ENCODE results near the gene CDC14A.
"Not testable (repeated sequence)": the region's sequence is repeated elsewhere in the genome, so short reads cannot be mapped to it uniquely, and the experiment has no call there.

CDC14A gene

GRCh38 chr1:100337878-100338277 is 14.4 kb upstream of the CDC14A start:
- not testable (repeated sequence) for DNase-seq

- DNase-seq: not testable (repeated sequence)
These were observed 12.6 kb upstream of the CDC14A start for GRCh38 chr1:100339735-100340134.

- no peak for DNase-seq
These were observed 11.8 kb upstream of the CDC14A start for GRCh38 chr1:100340494-100340893.

GRCh38 chr1:100342348-100342747 is 10.0 kb upstream of the CDC14A start:
- no peak for DNase-seq

- DNase-seq: no peak
These were observed 8.4 kb upstream of the CDC14A start for GRCh38 chr1:100343897-100344296.

GRCh38 chr1:100344774-100345173 is 7.5 kb upstream of the CDC14A start:
- no peak for DNase-seq

GRCh38 chr1:100346387-100346786 is 5.9 kb upstream of the CDC14A start:
- no peak for DNase-seq

- DNase-seq: no peak
These were observed 5.0 kb upstream of the CDC14A start for GRCh38 chr1:100347009-100347966.

GRCh38 chr1:100348549-100349144 is 3.7 kb upstream of the CDC14A start:
- no peak for DNase-seq

GRCh38 chr1:100349246-100349645 is 3.1 kb upstream of the CDC14A start:
- DNase-seq: no peak

- no peak for DNase-seq
These were observed 1.6 kb upstream of the CDC14A start for GRCh38 chr1:100350787-100351094.

GRCh38 chr1:100351095-100351887 is 1.0 kb upstream of the CDC14A start:
- peak; percentile 51 to 76 for DNase-seq

GRCh38 chr1:100353071-100353801 is 930 bp downstream of the CDC14A start:
- DNase-seq: no peak

- no peak for DNase-seq
These were observed 1.7 kb downstream of the CDC14A start for GRCh38 chr1:100353988-100354387.

- peak in 1 of 2 experiments; percentile 46 for DNase-seq
These were observed 2.7 kb downstream of the CDC14A start for GRCh38 chr1:100354971-100355394.

- no peak for DNase-seq
These were observed 5.9 kb downstream of the CDC14A start for GRCh38 chr1:100358210-100358609.

GRCh38 chr1:100359139-100359538 is 6.8 kb downstream of the CDC14A start:
- no peak for DNase-seq

- peak in 1 of 2 experiments; percentile 4 for DNase-seq
These were observed 8.6 kb downstream of the CDC14A start for GRCh38 chr1:100360790-100361510.

GRCh38 chr1:100361511-100362089 is 9.3 kb downstream of the CDC14A start:
- DNase-seq: no peak

GRCh38 chr1:100362821-100363466 is 10.6 kb downstream of the CDC14A start:
- DNase-seq: no peak

- no peak for DNase-seq
These were observed 11.5 kb downstream of the CDC14A start for GRCh38 chr1:100363831-100364230.

Measured in NCI-H2081 (cell line).